ENCODE results near the gene SCFD2.

SCFD2 gene

GRCh38 chr4:53010318-53010717, 355.5 kb downstream of the SCFD2 start:
- TF ChIP-seq, protein P1, sequence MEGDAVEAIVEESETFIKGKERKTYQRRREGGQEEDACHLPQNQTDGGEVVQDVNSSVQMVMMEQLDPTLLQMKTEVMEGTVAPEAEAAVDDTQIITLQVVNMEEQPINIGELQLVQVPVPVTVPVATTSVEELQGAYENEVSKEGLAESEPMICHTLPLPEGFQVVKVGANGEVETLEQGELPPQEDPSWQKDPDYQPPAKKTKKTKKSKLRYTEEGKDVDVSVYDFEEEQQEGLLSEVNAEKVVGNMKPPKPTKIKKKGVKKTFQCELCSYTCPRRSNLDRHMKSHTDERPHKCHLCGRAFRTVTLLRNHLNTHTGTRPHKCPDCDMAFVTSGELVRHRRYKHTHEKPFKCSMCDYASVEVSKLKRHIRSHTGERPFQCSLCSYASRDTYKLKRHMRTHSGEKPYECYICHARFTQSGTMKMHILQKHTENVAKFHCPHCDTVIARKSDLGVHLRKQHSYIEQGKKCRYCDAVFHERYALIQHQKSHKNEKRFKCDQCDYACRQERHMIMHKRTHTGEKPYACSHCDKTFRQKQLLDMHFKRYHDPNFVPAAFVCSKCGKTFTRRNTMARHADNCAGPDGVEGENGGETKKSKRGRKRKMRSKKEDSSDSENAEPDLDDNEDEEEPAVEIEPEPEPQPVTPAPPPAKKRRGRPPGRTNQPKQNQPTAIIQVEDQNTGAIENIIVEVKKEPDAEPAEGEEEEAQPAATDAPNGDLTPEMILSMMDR (IDR thresholded peaks at IDR 0.05; ENCODE audit: control insufficient read depth, insufficient read depth, low read depth, low read length, missing control alignments), result no peak
- H3K4me3 ChIP-seq (ENCODE audit: control insufficient read depth, low read depth, low read length), result no peak overlapping the region
- no peak for DNase-seq (ENCODE audit: low read depth)

DNA sequence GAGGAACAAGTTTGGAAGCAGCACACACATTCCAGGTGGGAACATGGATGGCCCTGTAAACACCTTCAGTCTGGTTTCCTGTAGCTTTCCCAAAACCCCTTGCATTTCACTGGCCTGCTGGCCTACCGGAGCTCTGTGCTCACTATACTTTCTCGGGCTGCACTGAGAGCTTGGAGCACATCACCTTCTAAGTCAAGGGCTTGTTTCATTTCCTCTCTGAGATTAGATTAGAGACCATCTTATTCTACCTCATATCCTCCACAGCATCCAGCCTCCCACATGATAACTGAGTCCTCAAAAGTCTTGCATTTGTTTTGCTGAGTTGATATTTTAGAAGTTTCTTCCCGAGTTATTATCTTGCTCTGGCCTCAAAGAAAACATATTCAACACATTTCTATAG, 356.0 kb downstream of the SCFD2 start:
- DNase-seq (ENCODE audit: low read depth), result no peak
- TF ChIP-seq, protein P1 (IDR thresholded peaks at IDR 0.05; ENCODE audit: control insufficient read depth, insufficient read depth, low read depth, low read length, missing control alignments), result no peak
- no peak overlapping the region for H3K4me3 ChIP-seq (ENCODE audit: control insufficient read depth, low read depth, low read length)

DNA sequence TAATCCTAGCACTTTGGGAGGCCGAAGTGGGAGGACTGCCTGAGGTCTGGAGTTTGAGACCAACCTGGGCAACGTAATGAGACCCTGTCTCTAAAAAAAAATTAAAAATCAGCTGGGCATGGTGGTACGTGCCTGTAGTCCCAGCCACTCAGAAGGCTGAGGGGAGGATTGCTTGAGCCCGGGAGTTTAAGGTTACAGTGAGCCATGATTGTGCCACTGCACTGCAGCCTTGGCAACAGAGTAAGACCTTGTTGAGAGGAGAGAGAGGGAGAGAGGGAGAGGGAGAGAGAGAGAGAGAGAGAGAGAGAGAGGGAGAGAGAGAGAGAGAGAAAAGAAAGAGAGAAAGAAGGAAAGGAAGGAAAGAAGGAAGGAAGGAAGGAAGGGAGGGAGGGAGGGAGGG, 358.8 kb downstream of the SCFD2 start:
- no peak overlapping the region for H3K4me3 ChIP-seq (ENCODE audit: control insufficient read depth, low read depth, low read length)
- TF ChIP-seq, protein P1 (IDR thresholded peaks at IDR 0.05; ENCODE audit: control insufficient read depth, insufficient read depth, low read depth, low read length, missing control alignments), result no peak
- no peak for DNase-seq (ENCODE audit: low read depth)

- no peak for DNase-seq (ENCODE audit: low read depth)
- TF ChIP-seq, protein P1 (IDR thresholded peaks at IDR 0.05; ENCODE audit: control insufficient read depth, insufficient read depth, low read depth, low read length, missing control alignments), result no peak
- no peak overlapping the region for H3K4me3 ChIP-seq (ENCODE audit: control insufficient read depth, low read depth, low read length)
Observed at GRCh38 chr4:53005808-53006207, 360.1 kb downstream of the SCFD2 start.

- TF ChIP-seq, protein P1 (IDR thresholded peaks at IDR 0.05; ENCODE audit: control insufficient read depth, insufficient read depth, low read depth, low read length, missing control alignments), result no peak
- no peak overlapping the region for H3K4me3 ChIP-seq (ENCODE audit: control insufficient read depth, low read depth, low read length)
- no peak for DNase-seq (ENCODE audit: low read depth)
Observed at GRCh38 chr4:53005149-53005546, 360.7 kb downstream of the SCFD2 start.

GRCh38 chr4:53004497-53005148, 361.2 kb downstream of the SCFD2 start:
- no peak overlapping the region for H3K4me3 ChIP-seq (ENCODE audit: control insufficient read depth, low read depth, low read length)
- TF ChIP-seq, protein P1 (IDR thresholded peaks at IDR 0.05; ENCODE audit: control insufficient read depth, insufficient read depth, low read depth, low read length, missing control alignments), result no peak
- DNase-seq (ENCODE audit: low read depth), result no peak
